Activated T-helper 2 cell treated with anti-CD3 and anti-CD28 coated beads, Interferon-gamma antibody, Interleukin-2, Interleukin-4, amounts not matched to agents 10 μg/mL and 5 μg/mL and 100 μg/mL, durations not matched to agents 14 hours and 24 hours and 36 hours (primary cell): ENCODE measurements around the gene FAM229B. TPM values are rescaled to one million over a fixed set of nuclear protein-coding genes. Genes with fewer than 3 reads are reported as not detected.
"Not testable (repeated sequence)": the region's sequence is repeated elsewhere in the genome, so short reads cannot be mapped to it uniquely, and the experiment has no call there.

Experiments
- DNase-seq: peaks from one replicate; pipeline ENCODE4 v3.0.0; 2021; ENCODE audit warnings: low spot score
- H3K27ac Mint-ChIP-seq: one replicate; pipeline ENCODE4 v1.8.0; 2021; ENCODE audit warnings: mixed read lengths
- H3K27me3 Mint-ChIP-seq: one replicate; pipeline ENCODE4 v1.8.0; 2021; ENCODE audit warnings: low read depth, mixed read lengths
- H3K36me3 Mint-ChIP-seq: one replicate; pipeline ENCODE4 v1.8.0; 2021; ENCODE audit warnings: low read depth, mixed read lengths
- H3K4me1 Mint-ChIP-seq: one replicate; pipeline ENCODE4 v1.8.0; 2021; ENCODE audit warnings: low read depth, mixed read lengths
- H3K4me3 Mint-ChIP-seq: one replicate; pipeline ENCODE4 v1.8.0; 2021; ENCODE audit warnings: low read depth, mild to moderate bottlenecking, moderate library complexity, mixed read lengths
- H3K9me3 Mint-ChIP-seq: one replicate; pipeline ENCODE4 v1.8.0; 2021; ENCODE audit warnings: mixed read lengths
- intact Hi-C: fragments of 100-400 bp; cut with micrococcal nuclease; formaldehyde crosslinking; loops from one replicate; pipeline ENCODE4 v1.15.1; 2023
- total RNA-seq: library from RNA; stranded (reverse); gene quantifications from 2 replicates; pipeline ENCODE4 v1.2.3, GENCODE V29; 2022

The FAM229B gene
- total RNA-seq, 1 donor from 2014 or later = 3.1 TPM

- Mint-ChIP-seq H3K4me1 (peaks cover 10% of the 10 kb centered on the region), H3K9me3 (no peaks in the 10 kb centered on the region), H3K27me3 (no peaks in the 10 kb centered on the region), H3K36me3 (no peaks in the 10 kb centered on the region), H3K4me3 (no peak overlapping the region), H3K27ac (no peak overlapping the region)
- DNase-seq = no peak
- intact Hi-C loops = no loop called here
These were observed 38.2 kb upstream of the FAM229B start for GRCh38 chr6:112049026-112049799.

- no peak overlapping the region for H3K27ac Mint-ChIP-seq
- H3K36me3 Mint-ChIP-seq = no peaks in the 10 kb centered on the region
- peaks cover 2% of the 10 kb centered on the region for H3K27me3 Mint-ChIP-seq
- no peaks in the 10 kb centered on the region for H3K9me3 Mint-ChIP-seq
- peaks cover 10% of the 10 kb centered on the region for H3K4me1 Mint-ChIP-seq
- DNase-seq = no peak
- no peak overlapping the region for H3K4me3 Mint-ChIP-seq
- intact Hi-C loops = no loop called here
These were observed 37.4 kb upstream of the FAM229B start for GRCh38 chr6:112049996-112050395.

- no peak overlapping the region for H3K27ac Mint-ChIP-seq
- no peaks in the 10 kb centered on the region for H3K9me3 Mint-ChIP-seq
- intact Hi-C loops = no loop called here
- H3K36me3 Mint-ChIP-seq = no peaks in the 10 kb centered on the region
- DNase-seq = no peak
- H3K4me1 Mint-ChIP-seq = peaks cover 10% of the 10 kb centered on the region
- H3K27me3 Mint-ChIP-seq = peaks cover 5% of the 10 kb centered on the region
- H3K4me3 Mint-ChIP-seq = no peak overlapping the region
These were observed 37.0 kb upstream of the FAM229B start for GRCh38 chr6:112050429-112050828.

- H3K9me3 Mint-ChIP-seq, H3K36me3 Mint-ChIP-seq, intact Hi-C loops, DNase-seq, H3K27me3 Mint-ChIP-seq, H3K27ac Mint-ChIP-seq, H3K4me3 Mint-ChIP-seq: not testable (repeated sequence)
- peaks cover 10% of the 10 kb centered on the region for H3K4me1 Mint-ChIP-seq
These were observed 36.1 kb upstream of the FAM229B start for GRCh38 chr6:112051251-112051740.

GRCh38 chr6:112054001-112054400 lies 33.4 kb upstream of the FAM229B start, which contains the start of gene CCN6:
Gene CCN6, plus strand, starts transcription at chr6:112054104. Its CDS starts 254 bp downstream, at chr6:112054358.
- H3K4me1 Mint-ChIP-seq = peaks cover 9% of the 10 kb centered on the region
- H3K27ac Mint-ChIP-seq = no peak within 1 kb of the TSS
- no peak for DNase-seq
- H3K36me3 Mint-ChIP-seq = no peaks in the 10 kb centered on the region
- intact Hi-C loops = no loop called here
- no peaks in the 10 kb centered on the region for H3K9me3 Mint-ChIP-seq
- H3K27me3 Mint-ChIP-seq = peaks cover 6% of the 10 kb centered on the region
- no peak within 1 kb of the TSS for H3K4me3 Mint-ChIP-seq

- DNase-seq = no peak
- Mint-ChIP-seq H3K27ac (no peak overlapping the region), H3K9me3 (no peaks in the 10 kb centered on the region), H3K27me3 (peaks cover 6% of the 10 kb centered on the region), H3K4me1 (peaks cover 4% of the 10 kb centered on the region), H3K36me3 (no peaks in the 10 kb centered on the region), H3K4me3 (no peak overlapping the region)
- intact Hi-C loops = no loop called here
These were observed 32.7 kb upstream of the FAM229B start for GRCh38 chr6:112054555-112055190.

- H3K9me3 Mint-ChIP-seq = no peaks in the 10 kb centered on the region
- H3K27me3 Mint-ChIP-seq = peaks cover 6% of the 10 kb centered on the region
- H3K4me1 Mint-ChIP-seq = no peaks in the 10 kb centered on the region
- no peak overlapping the region for H3K4me3 Mint-ChIP-seq
- H3K36me3 Mint-ChIP-seq = no peaks in the 10 kb centered on the region
- intact Hi-C loops = no loop called here
- H3K27ac Mint-ChIP-seq = no peak overlapping the region
- no peak for DNase-seq
These were observed 29.0 kb upstream of the FAM229B start for GRCh38 chr6:112058243-112059032.

- Mint-ChIP-seq H3K27me3 (peaks cover 6% of the 10 kb centered on the region), H3K9me3 (no peaks in the 10 kb centered on the region), H3K4me3 (no peak overlapping the region), H3K4me1 (no peaks in the 10 kb centered on the region), H3K27ac (no peak overlapping the region), H3K36me3 (no peaks in the 10 kb centered on the region)
- intact Hi-C loops = no loop called here
- DNase-seq = no peak
These were observed 25.8 kb upstream of the FAM229B start for GRCh38 chr6:112061605-112062004.

- no peak for DNase-seq
- Mint-ChIP-seq H3K27ac (no peak overlapping the region), H3K4me1 (no peaks in the 10 kb centered on the region), H3K9me3 (no peaks in the 10 kb centered on the region), H3K4me3 (no peak overlapping the region), H3K27me3 (peaks cover 6% of the 10 kb centered on the region), H3K36me3 (no peaks in the 10 kb centered on the region)
- intact Hi-C loops = no loop called here
These were observed 24.4 kb upstream of the FAM229B start for GRCh38 chr6:112062966-112063365.

GRCh38 chr6:112065426-112065986 lies 21.9 kb upstream of the FAM229B start:
- H3K27ac Mint-ChIP-seq = no peak overlapping the region
- no peak overlapping the region for H3K4me3 Mint-ChIP-seq
- DNase-seq = no peak
- H3K4me1 Mint-ChIP-seq = no peaks in the 10 kb centered on the region
- peaks cover 6% of the 10 kb centered on the region for H3K36me3 Mint-ChIP-seq
- intact Hi-C loops = no loop called here
- no peaks in the 10 kb centered on the region for H3K9me3 Mint-ChIP-seq
- peaks cover 6% of the 10 kb centered on the region for H3K27me3 Mint-ChIP-seq

- Mint-ChIP-seq H3K9me3 (no peaks in the 10 kb centered on the region), H3K27ac (no peak overlapping the region), H3K4me3 (no peak overlapping the region), H3K27me3 (peaks cover 6% of the 10 kb centered on the region), H3K36me3 (peaks cover 7% of the 10 kb centered on the region), H3K4me1 (no peaks in the 10 kb centered on the region)
- intact Hi-C loops = no loop called here
- no peak for DNase-seq
These were observed 20.8 kb upstream of the FAM229B start for GRCh38 chr6:112066606-112067005.

GRCh38 chr6:112081569-112081968 lies 5.8 kb upstream of the FAM229B start:
- intact Hi-C loops = no loop called here
- H3K27ac Mint-ChIP-seq = no peak overlapping the region
- no peaks in the 10 kb centered on the region for H3K9me3 Mint-ChIP-seq
- no peak for DNase-seq
- H3K36me3 Mint-ChIP-seq = peaks cover 19% of the 10 kb centered on the region
- peaks cover 8% of the 10 kb centered on the region for H3K4me1 Mint-ChIP-seq
- no peak overlapping the region for H3K4me3 Mint-ChIP-seq
- H3K27me3 Mint-ChIP-seq = no peaks in the 10 kb centered on the region
